HG03159 (cell line): ENCODE measurements around the gene JHY.
"Not testable (repeated sequence)": the region's sequence is repeated elsewhere in the genome, so short reads cannot be mapped to it uniquely, and the experiment has no call there.

Experiments used
- ATAC-seq: cut with Tn5 transposase; IDR thresholded peaks from one replicate; pipeline ENCODE4 v1.9.1; 2021; ENCODE audit warnings: mild to moderate bottlenecking, moderate library complexity; ENCODE audit not compliant: unreplicated experiment

The JHY gene

DNA sequence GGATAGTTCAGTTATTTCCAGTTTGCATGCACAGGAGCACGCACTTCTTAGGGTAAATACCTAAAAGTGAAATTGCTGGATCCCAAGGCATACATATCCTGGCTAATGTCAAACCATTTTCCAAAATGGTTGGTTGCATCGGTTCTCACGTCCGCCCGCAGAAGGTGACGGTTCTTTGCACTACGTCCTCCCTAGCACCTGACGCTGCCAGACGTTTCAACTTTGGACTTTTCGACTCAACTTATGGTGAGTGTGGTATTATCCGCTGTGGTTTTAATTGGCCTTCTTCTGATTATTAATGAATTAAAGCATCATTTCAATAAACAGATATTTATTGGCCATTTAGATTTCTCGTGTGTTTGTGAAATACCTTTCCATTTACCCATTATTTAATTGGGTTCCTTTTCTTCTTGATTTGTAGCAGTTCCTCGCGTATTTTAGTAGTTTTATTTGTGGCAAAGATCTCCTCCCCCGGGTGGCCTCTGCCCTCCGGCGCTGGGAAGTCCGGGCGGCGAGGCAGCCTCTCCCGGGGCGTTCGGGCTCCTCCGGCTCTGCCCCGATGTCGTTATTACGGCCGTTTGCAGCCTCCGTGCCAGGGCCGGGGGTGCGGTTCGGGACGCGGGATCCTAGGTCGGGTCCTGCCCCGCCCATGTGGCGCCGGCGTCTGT is at the start of gene JHY:
TSS of gene JHY (plus strand) at position 571 of the 668 bp plus-strand sequence. CDS start 3,091 bp downstream, outside the sequence.
- no peak for ATAC-seq

DNA sequence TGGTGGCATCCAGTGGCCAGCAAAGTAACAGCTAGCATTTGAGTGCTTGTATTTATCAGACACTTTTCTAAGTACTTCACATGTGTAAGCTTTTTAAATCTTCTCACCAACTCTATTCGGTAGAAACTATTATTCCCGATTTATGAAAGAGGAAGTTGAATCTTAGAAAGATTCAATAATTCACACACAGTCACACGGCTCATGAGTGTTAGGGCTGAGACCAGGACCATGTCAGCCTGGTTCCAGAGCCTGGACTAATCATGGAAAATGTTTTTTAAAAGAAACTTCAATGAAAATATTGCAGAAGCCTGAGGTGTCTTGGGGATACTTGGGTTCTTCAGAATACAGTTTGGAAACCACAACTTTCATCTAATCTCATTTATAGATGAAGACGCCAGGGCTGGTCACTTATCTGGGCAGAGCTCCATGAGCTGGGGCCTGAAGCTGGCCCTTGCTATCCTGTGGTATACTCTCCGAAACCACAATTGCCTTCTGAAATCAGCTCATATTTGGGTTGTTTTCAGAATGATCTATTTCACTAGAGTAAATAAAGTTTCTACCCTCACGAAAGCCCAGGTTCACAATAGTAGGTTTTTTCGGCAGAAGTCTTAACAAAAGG is 48.6 kb upstream of the JHY start:
- no peak for ATAC-seq

DNA sequence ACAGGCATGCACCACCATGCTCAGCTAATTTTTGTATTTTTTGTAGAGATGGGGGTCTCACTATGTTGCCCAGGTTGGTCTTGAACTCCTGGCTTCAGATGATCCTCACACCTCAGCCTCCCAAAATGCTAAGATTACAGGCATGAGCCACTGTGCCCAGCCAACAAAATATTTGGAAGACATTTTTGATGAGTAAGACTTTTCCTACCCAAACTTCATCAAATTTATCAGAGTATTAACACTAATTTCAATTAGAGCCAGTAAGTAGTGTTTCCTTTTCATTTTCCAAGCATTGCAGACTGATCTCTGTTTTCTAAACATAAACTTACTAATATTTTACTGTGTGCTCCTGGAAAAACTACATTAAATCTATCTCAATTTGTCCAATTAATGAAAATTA is 45.6 kb upstream of the JHY start:
- no peak for ATAC-seq

- no peak for ATAC-seq
These were observed 44.8 kb upstream of the JHY start for GRCh38 chr11:122837528-122838346.

- peak; percentile 64 for ATAC-seq
These were observed 39.0 kb upstream of the JHY start for GRCh38 chr11:122843281-122844141.

DNA sequence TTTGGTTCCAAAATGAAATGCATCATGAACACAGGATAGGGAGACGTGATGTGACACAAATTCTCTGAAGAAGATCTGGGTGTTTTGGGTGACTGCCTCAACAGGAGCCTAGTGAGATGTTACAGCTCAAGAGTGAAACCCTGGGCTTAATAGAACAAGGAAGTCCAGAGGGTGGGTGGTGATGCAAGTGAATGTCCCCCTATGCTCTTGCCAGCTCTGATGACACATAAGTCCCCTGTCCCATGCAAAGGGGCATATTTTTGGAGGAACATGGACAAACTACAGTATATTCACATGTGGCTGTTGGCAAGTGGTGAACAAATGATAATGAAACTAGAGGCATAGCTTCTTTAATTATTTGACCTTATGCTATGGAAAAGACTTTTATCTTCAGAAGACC is 35.1 kb upstream of the JHY start:
- ATAC-seq, result no peak

DNA sequence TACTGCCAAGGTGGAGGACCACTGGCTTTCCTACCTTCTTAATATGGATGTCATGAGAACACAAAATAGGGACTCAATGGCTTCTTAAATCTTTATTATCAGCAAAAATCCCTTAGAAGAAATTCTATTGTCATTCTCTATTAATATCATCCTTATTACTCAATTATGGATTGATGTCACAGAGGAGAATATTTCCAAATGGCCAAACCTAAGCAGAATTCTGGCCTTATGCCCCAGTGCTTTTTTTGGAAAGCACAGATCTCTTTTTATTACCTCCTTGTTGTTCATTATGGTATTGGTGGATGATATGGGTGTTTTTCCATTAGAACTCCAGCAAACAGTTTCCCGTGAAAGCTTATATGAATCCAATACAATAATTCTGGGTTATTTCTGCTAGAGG is 34.4 kb upstream of the JHY start:
- no peak for ATAC-seq

GRCh38 chr11:122850076-122850631 is 32.4 kb upstream of the JHY start:
- no peak for ATAC-seq

- no peak for ATAC-seq
These were observed 31.1 kb upstream of the JHY start for GRCh38 chr11:122851366-122851966.

- ATAC-seq, result no peak
These were observed 30.3 kb upstream of the JHY start for GRCh38 chr11:122852074-122852795.

DNA sequence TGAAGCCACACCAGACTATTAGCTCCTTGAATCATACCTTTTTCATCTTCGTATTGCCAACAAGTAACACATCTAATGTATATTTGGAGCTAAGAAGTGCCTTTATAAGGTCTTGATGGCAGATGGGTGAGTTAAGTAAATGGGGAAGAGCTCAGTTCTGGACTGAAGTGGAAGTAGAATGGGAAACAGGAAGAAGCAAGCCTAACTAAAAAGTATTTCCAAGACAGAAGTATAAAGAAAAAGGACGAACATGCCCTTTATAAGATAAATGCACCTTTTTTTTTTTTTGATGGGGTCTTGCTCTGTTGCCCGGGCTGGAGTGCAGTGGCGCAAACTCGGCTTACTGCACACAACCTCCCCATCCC is 29.8 kb upstream of the JHY start:
- no peak for ATAC-seq

GRCh38 chr11:122853261-122853660 is 29.3 kb upstream of the JHY start:
- no peak for ATAC-seq

GRCh38 chr11:122853971-122854446 is 28.6 kb upstream of the JHY start:
- ATAC-seq, result no peak

- no peak for ATAC-seq
These were observed 20.9 kb upstream of the JHY start for GRCh38 chr11:122861631-122862030.

GRCh38 chr11:122862091-122862490 is 20.5 kb upstream of the JHY start:
- ATAC-seq, result no peak

DNA sequence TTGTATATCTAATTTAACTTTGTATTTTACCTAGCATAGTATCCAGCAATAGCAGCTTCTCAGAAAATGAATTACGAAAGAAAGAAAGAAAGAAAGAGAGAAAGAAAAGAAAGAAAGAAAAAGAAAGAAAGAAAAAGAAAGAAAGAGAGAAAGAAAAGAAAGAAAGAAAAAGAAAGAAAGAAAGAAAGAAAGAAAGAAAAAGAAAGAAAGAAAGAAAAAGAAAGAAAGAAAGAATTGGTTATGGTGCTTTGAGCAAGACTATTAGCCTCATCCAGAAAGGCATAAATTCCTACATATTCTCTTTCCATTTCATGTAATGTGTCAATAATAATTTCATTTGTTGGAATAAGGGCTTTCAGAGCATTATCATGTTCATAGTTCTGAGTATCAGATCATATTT is 19.4 kb upstream of the JHY start:
- ATAC-seq, result not testable (repeated sequence)

GRCh38 chr11:122863704-122864326 is 18.7 kb upstream of the JHY start:
- no peak for ATAC-seq

DNA sequence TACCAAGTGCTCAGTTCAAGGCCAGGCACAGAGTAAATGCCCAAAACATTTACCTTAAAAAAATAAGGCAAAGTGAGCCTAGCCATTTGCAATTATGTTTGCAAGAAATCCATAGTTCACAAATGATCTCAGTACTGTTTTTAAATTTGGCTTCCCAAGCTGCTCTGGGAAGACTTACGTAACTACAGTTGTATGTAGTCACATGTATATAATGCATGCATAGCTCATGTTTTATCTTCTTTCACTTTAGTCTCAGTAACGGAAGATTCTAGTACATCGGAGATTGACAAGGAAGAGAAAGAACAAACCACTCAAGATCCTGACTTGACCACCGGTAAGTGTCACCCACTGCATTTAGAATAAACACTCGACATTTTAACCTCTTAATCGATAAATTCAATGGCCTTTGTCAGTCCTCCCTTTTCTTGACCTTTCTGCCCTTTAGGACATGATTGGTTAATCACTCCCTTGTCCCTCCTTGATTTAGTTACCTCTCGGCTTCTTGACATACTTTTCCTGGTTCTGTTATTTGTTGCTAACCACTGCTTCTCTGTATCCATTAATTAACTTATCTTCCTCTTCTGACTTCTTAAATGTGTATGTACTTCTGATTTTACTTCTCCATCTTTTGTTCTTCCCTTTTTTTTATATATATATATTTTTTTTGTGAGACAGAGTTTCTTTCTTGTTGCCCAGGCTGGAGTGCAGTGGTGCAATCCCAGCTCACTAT is 18.0 kb upstream of the JHY start:
- no peak for ATAC-seq
